Stimulated activated naive CD8-positive, alpha-beta T cell treated with anti-CD3 and anti-CD28 coated beads, Interleukin-15, amount 100 ng/mL, for 72 hours (primary cell): ENCODE measurements around the gene SUSD1.

Experiments
- ATAC-seq: fragments of 150-1000 bp; cut with Tn5 transposase; 2 replicates; pipeline ENCODE4 v1.10.0; 2021; ENCODE audit warnings: mild to moderate bottlenecking, moderate library complexity
- DNase-seq, 2 donors: peaks; one replicate each; pipeline ENCODE4 v3.0.0; 2021 to 2022
- H3K27ac Mint-ChIP-seq, 2 donors: one replicate each; pipeline ENCODE4 v1.8.0; 2022; ENCODE audit warnings: mild to moderate bottlenecking in 2 of 2, mixed read lengths in 2 of 2, moderate library complexity in 2 of 2
- H3K27me3 Mint-ChIP-seq: one replicate; pipeline ENCODE4 v1.8.0; 2022; ENCODE audit warnings: mixed read lengths
- H3K4me1 Mint-ChIP-seq: one replicate; pipeline ENCODE4 v1.8.0; 2022; ENCODE audit warnings: mild to moderate bottlenecking, mixed read lengths
- H3K4me3 Mint-ChIP-seq, 2 donors: one replicate each; pipeline ENCODE4 v1.8.0; 2022; ENCODE audit warnings: mild to moderate bottlenecking in 2 of 2, mixed read lengths in 2 of 2, moderate library complexity in 1 of 2
- H3K9me3 Mint-ChIP-seq, 2 donors: one replicate each; pipeline ENCODE4 v1.8.0; 2022; ENCODE audit warnings: mixed read lengths in 2 of 2

Gene SUSD1

DNA sequence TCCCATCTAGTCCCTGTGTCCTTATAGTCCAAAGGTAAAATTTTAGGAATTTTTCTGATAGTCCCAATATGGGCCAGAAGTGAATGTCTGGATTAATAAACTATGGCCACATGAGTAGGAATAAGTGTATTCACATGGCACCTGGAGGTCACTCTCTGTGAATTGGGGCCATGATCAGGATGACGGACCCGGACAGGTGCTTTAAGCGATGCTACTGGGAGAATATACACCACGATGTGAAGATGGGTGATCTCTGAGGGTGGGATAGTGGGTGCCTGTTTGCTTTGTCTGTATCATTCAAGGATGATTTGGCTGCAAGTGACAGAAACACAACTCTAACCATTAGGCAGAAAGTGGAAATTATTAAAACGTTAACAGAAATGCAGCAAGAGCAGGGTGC, 177.3 kb downstream of the SUSD1 start:
- no peak overlapping the region for H3K4me3 Mint-ChIP-seq
- no peak overlapping the region for H3K27ac Mint-ChIP-seq
- ATAC-seq (no peak), DNase-seq (no peak)
- peaks cover 40% of the 10 kb centered on the region for H3K4me1 Mint-ChIP-seq
- no peaks in the 10 kb centered on the region for H3K9me3 Mint-ChIP-seq
- H3K27me3 Mint-ChIP-seq, result no peaks in the 10 kb centered on the region

DNA sequence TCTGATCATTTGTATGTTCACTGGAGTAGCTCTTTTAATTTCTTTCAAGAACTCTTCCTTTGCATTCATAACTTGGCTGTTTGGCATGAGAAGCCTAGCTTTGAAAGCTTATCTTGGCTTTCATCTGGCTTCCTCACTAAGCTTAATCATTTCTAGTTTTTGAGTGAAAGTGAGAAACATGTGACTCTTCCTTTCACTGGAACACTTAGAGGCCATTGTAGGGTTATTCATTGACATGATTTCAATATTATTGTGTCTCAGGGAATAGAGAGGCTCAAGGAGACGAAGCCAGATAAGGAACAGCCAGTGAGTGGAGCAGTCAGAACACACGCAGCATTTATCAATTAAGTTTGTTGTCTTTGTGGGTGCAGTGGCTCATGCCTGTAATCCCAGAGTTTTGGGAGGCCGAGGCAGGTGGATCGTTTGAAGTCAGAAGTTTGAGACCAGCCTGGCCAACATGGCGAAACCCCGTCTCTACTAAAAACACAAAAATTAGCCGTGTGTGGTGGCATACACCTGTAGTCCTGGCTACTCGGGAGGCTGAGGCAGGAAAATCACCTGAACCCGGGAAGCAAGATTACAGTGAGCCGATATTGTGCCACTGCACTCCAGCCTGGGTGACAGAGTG, 180.2 kb downstream of the SUSD1 start:
- H3K4me3 Mint-ChIP-seq, result peak overlapping the region; percentile 40 to 41
- peaks cover 0 to 14% of the 10 kb centered on the region in 2 donors for H3K9me3 Mint-ChIP-seq
- peak overlapping the region in 1 of 2 donors; percentile 50 for H3K27ac Mint-ChIP-seq
- peaks cover 37% of the 10 kb centered on the region for H3K4me1 Mint-ChIP-seq
- ATAC-seq (peak; percentile 68), DNase-seq (no peak)
- no peaks in the 10 kb centered on the region for H3K27me3 Mint-ChIP-seq

DNA sequence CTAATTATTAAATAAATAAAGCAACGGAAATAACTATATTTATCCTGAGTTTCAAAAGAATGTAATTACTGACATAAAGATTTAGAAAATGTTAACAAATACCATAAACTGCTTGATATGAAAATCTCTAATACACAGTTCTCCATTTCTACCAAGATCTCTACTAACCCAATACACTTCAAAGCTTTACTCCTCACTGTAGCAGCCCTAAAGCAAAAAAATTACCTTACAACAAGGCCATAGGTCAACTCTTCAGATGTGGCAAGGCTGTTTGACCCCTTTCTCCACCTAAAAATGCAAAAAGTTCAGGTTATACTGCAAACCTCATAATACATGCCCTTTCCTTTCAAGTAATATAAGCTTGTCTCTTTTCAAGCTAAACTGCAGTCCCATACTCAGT, 181.8 kb downstream of the SUSD1 start:
- ATAC-seq, result no peak
- H3K27ac Mint-ChIP-seq, result peak overlapping the region in 1 of 2 donors; percentile 2
- no peaks in the 10 kb centered on the region for H3K27me3 Mint-ChIP-seq
- H3K9me3 Mint-ChIP-seq, result peaks cover 0 to 16% of the 10 kb centered on the region in 2 donors
- no peak overlapping the region for H3K4me3 Mint-ChIP-seq
- DNase-seq, result no peak
- peaks cover 38% of the 10 kb centered on the region for H3K4me1 Mint-ChIP-seq

DNA sequence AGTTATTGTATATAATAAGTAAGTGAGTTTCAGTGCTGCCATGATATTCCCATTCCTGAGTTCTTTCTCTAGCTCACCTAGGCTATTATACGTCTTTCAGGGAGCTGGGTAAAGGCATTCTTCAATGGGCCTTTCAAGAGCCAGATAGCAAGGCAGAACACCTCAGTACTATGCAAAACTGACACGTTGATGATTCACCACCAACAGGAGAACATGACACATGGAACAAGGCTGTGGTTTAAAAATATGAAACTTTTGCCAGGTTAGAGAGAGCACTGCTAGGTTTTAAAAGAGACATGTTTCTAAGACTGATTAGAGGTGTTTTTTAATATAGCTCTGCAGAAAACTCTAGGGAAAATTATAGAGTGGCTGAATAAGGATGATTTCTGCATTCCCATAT, 182.6 kb downstream of the SUSD1 start:
- ATAC-seq, result peak; percentile 99
- H3K4me1 Mint-ChIP-seq, result peaks cover 44% of the 10 kb centered on the region
- H3K27ac Mint-ChIP-seq, result peak overlapping the region; percentile 57 to 88
- H3K27me3 Mint-ChIP-seq, result no peaks in the 10 kb centered on the region
- peak overlapping the region; percentile 48 to 55 for H3K4me3 Mint-ChIP-seq
- H3K9me3 Mint-ChIP-seq, result peaks cover 0 to 16% of the 10 kb centered on the region in 2 donors
- peak; percentile 26 to 39 for DNase-seq

DNA sequence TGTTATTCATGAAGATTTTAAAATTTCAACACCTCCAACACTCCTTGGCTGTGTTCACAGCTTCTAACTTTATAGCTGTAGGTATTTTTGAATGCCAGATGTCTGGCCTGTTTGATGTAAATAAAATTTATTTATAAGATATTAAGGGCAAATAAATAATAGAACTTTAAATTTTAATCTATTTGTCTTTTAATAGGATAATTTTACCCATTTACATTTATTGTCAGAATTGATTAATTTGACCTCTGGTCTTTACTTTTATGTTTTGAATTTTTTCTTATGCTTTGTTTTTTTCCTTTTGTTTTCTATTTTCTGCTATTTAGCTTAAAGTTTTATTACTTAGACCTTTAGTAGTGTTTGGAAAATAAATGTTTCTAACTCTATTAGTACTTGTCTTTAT, 183.9 kb downstream of the SUSD1 start:
- no peak overlapping the region for H3K27ac Mint-ChIP-seq
- no peaks in the 10 kb centered on the region for H3K27me3 Mint-ChIP-seq
- H3K9me3 Mint-ChIP-seq, result peaks cover 0 to 16% of the 10 kb centered on the region in 2 donors
- no peak for ATAC-seq
- no peak for DNase-seq
- H3K4me1 Mint-ChIP-seq, result peaks cover 56% of the 10 kb centered on the region
- H3K4me3 Mint-ChIP-seq, result no peak overlapping the region
